Inferior parietal cortex (tissue), 1 donor: ENCODE results near the gene KIRREL3.
"Not testable (repeated sequence)": the region's sequence is repeated elsewhere in the genome, so short reads cannot be mapped to it uniquely, and the experiment has no call there.

Experiments
- DNase-seq: peaks from one replicate; pipeline ENCODE4 v3.0.0-alpha.2; 2016; ENCODE audit errors: extremely low spot score

KIRREL3 gene

GRCh38 chr11:126952533-126952932 is 48.0 kb downstream of the KIRREL3 start:
- not testable (repeated sequence) for DNase-seq

- DNase-seq, result no peak
These were observed 49.1 kb downstream of the KIRREL3 start for GRCh38 chr11:126951465-126951864.

GRCh38 chr11:126949066-126949891 is 51.3 kb downstream of the KIRREL3 start:
- DNase-seq, result peak; percentile 73

- DNase-seq, result no peak
These were observed 52.0 kb downstream of the KIRREL3 start for GRCh38 chr11:126948563-126948962.

- no peak for DNase-seq
These were observed 55.3 kb downstream of the KIRREL3 start for GRCh38 chr11:126945319-126945718.

- no peak for DNase-seq
These were observed 57.3 kb downstream of the KIRREL3 start for GRCh38 chr11:126943316-126943715.

- no peak for DNase-seq
These were observed 58.4 kb downstream of the KIRREL3 start for GRCh38 chr11:126942146-126942545.

- no peak for DNase-seq
These were observed 61.0 kb downstream of the KIRREL3 start for GRCh38 chr11:126939552-126939951.

- no peak for DNase-seq
These were observed 61.9 kb downstream of the KIRREL3 start for GRCh38 chr11:126938718-126939117.

GRCh38 chr11:126930091-126930841 is 70.3 kb downstream of the KIRREL3 start:
- no peak for DNase-seq

GRCh38 chr11:126929179-126930061 is 71.2 kb downstream of the KIRREL3 start:
- no peak for DNase-seq

- no peak for DNase-seq
These were observed 72.9 kb downstream of the KIRREL3 start for GRCh38 chr11:126927623-126928022.

GRCh38 chr11:126926376-126926791 is 74.2 kb downstream of the KIRREL3 start:
- DNase-seq, result no peak

GRCh38 chr11:126925321-126926093 is 75.1 kb downstream of the KIRREL3 start:
- peak; percentile 63 for DNase-seq

GRCh38 chr11:126924376-126925040 is 76.1 kb downstream of the KIRREL3 start:
- DNase-seq, result no peak

- DNase-seq, result no peak
These were observed 79.7 kb downstream of the KIRREL3 start for GRCh38 chr11:126920833-126921232.

GRCh38 chr11:126919147-126919823 is 81.3 kb downstream of the KIRREL3 start:
- no peak for DNase-seq

GRCh38 chr11:126918556-126918955 is 82.0 kb downstream of the KIRREL3 start:
- DNase-seq, result no peak

GRCh38 chr11:126917531-126918204 is 82.9 kb downstream of the KIRREL3 start:
- peak; percentile 62 for DNase-seq
